Heart left ventricle (tissue), 13 donors: ENCODE results near the gene SNAPC5.

Experiments used
- CTCF ChIP-seq, 12 donors: fragments of 200-600 bp; sonication (generic) in 4 of 12; IDR thresholded peaks; one replicate each; pipeline versions ENCODE4 v1.5.0 to v1.8.0; 2018 to 2022; ENCODE audit warnings: antibody characterized with exemption in 12 of 12, mild to moderate bottlenecking in 5 of 12
- POLR2A ChIP-seq, 2 donors: fragments of 450-650 bp; IDR thresholded peaks; one replicate each; pipeline ENCODE4 v1.6.1; 2017; ENCODE audit warnings: antibody characterized with exemption in 2 of 2, mild to moderate bottlenecking in 2 of 2, moderate library complexity in 2 of 2
- donor health status: ischemic (EF 13 %, LVEDD 7.1; RV severe dilation, severe dysfunction).
- donor health status: DM: no; HTN: yes; CAD: no.
- donor health status: DM: no; HTN: no; CAD: no.
- donor health status: ischemic (EF 25% LVEDD 6.9; RV normal size, moderate dysfunction).
- donor health status: ischemic (EF 25% LVEDD 5.7; RV mildly dilated, moderate dysfunction).
- donor health status: ischemic (EF 35%, LVEDD 5.7; RV mildly dilated, moderate dysfunction).
- donor health status: nonischemic (EF 11% LVEDD 7.7; RV severe dilation, severe dysfunction).
- donor health status: DM: yes; HTN: yes; CAD: no.
- donor health status: PGD.
- donor health status: ischemic (EF 29% LVEDD 5.4; RV normal size, mild dysfunction).
- donor health status: nonischemic (EF 23%, LVEDD 6.1; RV moderate dilation, normal function).

- TF ChIP-seq CTCF (IDR thresholded peaks at IDR 0.05) (no peak), POLR2A (IDR thresholded peaks at IDR 0.05) (no peak)
Measured at GRCh38 chr15:66508293-66508883, 10.8 kb upstream of the SNAPC5 start.
